Measurements from ENCODE around the gene PAQR7.

PAQR7 gene

DNA sequence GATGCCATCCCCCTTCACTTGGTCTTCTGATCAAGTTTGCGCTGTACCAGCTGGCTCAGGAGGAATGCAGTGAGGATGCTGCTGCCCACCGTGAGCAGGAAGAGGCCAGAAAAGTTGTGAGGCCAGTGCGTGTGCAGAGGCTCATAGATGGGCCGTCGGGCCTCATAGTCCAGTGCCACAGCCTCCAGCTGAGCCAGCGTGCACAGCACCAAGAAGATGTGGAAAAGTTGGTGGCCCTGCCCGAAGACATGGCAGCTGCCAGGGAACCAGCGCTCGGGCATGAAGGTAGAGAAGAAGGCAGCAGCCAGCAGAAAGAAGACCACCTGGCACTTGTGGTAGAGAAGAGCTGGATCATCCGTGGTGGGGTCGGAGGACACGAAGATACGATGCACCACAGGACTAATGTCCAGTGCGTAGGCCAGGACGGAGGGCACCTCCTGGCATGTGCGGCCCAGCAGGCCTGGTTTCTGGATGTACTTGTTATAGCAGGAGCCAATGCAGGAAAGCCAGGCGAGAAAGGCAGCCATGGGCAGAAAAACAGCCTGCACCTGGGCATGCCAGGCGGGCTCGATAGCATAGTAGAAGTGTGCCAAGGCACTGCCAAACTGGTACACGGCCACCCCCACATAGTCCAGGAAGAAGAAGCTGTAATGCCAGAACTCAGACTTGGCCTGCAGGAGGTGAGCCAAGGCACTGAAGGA is 12.6 kb downstream of the PAQR7 start:
- Mint-ChIP-seq H3K9me3 (no peaks in the 10 kb centered on the region), H3K27me3 (ENCODE audit: low read depth) (peaks cover 8% of the 10 kb centered on the region), H3K27ac (peak overlapping the region in 1 of 3 experiments; percentile 61), H3K36me3 (ENCODE audit: low read depth) (peaks cover 33% of the 10 kb centered on the region), H3K4me1 (peaks cover 40% of the 10 kb centered on the region), H3K4me3 (peak overlapping the region in 1 of 3 experiments; percentile 14)
- TF ChIP-seq, protein P1, sequence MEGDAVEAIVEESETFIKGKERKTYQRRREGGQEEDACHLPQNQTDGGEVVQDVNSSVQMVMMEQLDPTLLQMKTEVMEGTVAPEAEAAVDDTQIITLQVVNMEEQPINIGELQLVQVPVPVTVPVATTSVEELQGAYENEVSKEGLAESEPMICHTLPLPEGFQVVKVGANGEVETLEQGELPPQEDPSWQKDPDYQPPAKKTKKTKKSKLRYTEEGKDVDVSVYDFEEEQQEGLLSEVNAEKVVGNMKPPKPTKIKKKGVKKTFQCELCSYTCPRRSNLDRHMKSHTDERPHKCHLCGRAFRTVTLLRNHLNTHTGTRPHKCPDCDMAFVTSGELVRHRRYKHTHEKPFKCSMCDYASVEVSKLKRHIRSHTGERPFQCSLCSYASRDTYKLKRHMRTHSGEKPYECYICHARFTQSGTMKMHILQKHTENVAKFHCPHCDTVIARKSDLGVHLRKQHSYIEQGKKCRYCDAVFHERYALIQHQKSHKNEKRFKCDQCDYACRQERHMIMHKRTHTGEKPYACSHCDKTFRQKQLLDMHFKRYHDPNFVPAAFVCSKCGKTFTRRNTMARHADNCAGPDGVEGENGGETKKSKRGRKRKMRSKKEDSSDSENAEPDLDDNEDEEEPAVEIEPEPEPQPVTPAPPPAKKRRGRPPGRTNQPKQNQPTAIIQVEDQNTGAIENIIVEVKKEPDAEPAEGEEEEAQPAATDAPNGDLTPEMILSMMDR (IDR thresholded peaks at IDR 0.05; ENCODE audit: unreplicated experiment in 3 of 3): no peak

DNA sequence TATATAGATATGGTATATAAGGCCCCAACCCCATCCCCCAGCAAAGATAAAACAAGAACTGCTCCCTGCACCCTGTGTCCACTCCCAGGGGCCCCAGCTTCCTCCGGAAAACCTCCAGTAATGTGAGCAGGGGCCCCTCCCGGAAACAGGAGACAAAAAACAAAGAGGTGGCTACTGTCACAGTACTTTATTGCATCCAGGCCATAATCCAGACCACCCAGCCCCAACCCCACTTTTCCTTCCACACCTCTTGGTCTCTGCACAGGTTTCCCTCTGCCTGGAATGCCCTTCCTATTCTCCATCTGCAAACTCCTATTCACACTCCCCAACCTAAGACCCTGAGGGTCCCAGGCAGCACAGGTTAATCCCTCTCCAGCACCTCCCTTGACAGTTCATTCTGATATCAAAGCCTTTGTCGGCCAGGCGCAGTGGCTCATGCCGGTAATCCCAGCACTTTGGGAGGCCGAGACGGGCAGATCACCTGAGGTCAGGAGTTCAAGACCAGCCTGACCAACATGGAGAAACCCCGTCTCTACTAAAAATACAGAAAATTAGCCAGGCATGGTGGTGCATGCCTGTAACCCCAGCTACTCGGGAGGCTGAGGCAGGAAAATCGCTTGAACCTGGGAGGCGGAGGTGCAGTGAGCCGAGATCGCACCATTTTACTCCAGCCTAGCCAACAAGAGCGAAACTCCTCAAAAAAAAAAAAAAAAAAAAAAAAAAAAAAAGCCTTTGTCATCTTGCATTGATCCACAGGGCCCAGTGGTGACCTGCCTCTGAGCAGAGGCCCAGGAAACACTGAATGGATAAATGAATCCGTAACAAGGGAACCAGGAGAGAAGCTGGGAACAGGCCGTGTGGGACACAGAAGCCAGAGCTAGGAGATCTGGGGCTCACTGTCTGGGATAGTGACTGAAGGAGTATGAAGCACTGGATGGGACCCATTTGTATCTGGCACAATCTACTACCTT is 13.9 kb downstream of the PAQR7 start:
- H3K27ac Mint-ChIP-seq: peak overlapping the region; percentile 80 to 87 (median 82)
- no peaks in the 10 kb centered on the region for H3K9me3 Mint-ChIP-seq
- TF ChIP-seq, protein P1 (IDR thresholded peaks at IDR 0.05; ENCODE audit: unreplicated experiment in 3 of 3): no peak
- H3K27me3 Mint-ChIP-seq (ENCODE audit: low read depth): peaks cover 8% of the 10 kb centered on the region
- H3K36me3 Mint-ChIP-seq (ENCODE audit: low read depth): peaks cover 33% of the 10 kb centered on the region
- H3K4me1 Mint-ChIP-seq: peaks cover 31% of the 10 kb centered on the region
- H3K4me3 Mint-ChIP-seq: peak overlapping the region; percentile 62 to 75 (median 72)

DNA sequence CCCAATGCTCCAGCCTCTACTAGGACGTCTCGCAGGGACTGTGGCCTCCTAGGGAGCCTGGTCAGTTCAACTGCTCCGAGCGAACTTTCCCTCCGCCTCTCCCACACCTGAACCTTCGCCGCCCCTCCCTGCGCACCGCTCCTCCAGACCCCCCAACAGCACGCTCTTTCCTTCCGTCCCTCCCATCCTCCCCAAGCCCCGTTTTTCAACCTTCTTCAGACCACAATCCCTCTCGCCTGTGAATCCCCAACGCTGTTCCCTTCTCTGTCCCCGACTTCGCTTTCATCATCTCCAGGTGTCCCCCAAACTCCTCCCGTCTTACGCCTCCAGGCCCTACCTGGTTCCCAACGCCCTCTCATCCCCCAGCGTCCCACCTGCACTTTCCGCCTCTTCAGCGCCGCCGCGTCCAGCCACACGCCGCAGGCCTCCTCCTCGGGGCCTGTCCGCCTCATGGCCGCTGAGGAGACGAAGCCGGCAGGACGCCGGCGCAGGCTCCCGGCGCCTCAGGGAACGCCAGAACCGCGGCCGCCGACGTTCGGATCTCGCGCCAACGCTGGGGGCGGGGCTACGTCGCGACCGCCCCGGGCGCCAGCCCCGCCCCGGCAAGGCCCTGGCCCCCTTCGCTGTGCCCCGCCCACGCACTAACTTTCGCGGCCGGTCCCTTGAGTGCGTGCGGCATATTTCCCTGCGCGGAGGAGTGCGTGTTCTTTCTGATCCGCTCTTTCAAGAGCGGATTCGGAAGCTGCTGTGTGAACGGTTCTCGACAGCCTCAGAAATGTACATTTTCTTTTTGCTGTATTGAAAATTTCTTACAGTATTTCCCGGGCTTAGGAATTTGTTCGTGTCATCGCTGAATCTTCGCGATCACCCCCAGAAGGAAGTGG is 16.4 kb downstream of the PAQR7 start, which contains the start of gene AUNIP:
TSS of gene AUNIP (minus strand) at position 552 of the 884 bp plus-strand sequence. CDS start at position 452, 100 bp downstream.
- Mint-ChIP-seq H3K9me3 (no peaks in the 10 kb centered on the region), H3K36me3 (ENCODE audit: low read depth) (peaks cover 20% of the 10 kb centered on the region), H3K4me1 (peaks cover 36% of the 10 kb centered on the region), H3K27ac (peak within 1 kb of the TSS; percentile 95 to 96 (median 96)), H3K27me3 (ENCODE audit: low read depth) (peaks cover 8% of the 10 kb centered on the region), H3K4me3 (peak within 1 kb of the TSS; percentile 88 to 97 (median 95))
- TF ChIP-seq, protein P1 (IDR thresholded peaks at IDR 0.05; ENCODE audit: unreplicated experiment in 3 of 3): no peak

DNA sequence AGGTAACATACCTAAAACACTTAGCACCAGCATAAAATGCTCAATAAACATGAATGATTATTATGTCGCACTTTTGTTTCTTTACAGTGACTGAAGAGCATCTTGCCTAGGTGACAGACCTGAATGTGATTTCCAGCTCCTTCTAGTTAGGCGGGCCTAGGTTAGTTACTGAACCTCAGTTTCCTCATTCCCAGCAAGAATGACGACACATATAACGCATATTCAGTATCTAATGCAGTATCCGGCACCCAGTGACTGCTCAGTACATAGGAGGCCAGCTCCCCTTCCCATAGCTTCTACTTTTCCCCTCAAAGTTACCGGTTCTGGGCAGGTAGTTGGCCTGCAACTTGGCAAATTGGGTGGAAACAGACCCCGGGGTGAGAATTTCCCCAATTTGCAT is 17.0 kb downstream of the PAQR7 start:
- H3K4me3 Mint-ChIP-seq: peak overlapping the region; percentile 88 to 97 (median 95)
- peaks cover 16% of the 10 kb centered on the region for H3K36me3 Mint-ChIP-seq (ENCODE audit: low read depth)
- H3K4me1 Mint-ChIP-seq: peaks cover 36% of the 10 kb centered on the region
- no peaks in the 10 kb centered on the region for H3K9me3 Mint-ChIP-seq
- H3K27ac Mint-ChIP-seq: peak overlapping the region in 2 of 3 experiments; percentile 84 to 96
- H3K27me3 Mint-ChIP-seq (ENCODE audit: low read depth): peaks cover 8% of the 10 kb centered on the region
- TF ChIP-seq, protein P1 (IDR thresholded peaks at IDR 0.05; ENCODE audit: unreplicated experiment in 3 of 3): no peak

DNA sequence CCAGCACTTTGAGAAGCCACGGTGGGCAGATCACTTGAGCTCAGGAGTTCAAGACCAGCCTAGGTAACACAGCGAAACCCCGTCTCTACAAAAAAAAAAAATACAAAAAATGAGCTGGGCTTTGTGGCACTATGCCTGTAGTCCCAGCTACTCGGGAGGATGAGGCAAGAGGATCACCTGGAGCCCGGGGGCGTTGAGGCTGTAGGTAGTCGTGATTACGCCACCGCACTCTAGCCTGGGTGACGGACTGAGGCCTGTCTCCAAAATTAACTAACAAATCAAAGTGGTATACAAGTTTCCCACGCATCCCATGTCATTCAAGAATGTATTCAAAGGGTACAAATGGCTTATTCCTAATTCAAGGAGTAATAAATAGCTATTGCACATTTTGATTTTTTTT is 18.7 kb downstream of the PAQR7 start:
- H3K9me3 Mint-ChIP-seq: no peaks in the 10 kb centered on the region
- peaks cover 32% of the 10 kb centered on the region for H3K4me1 Mint-ChIP-seq
- H3K4me3 Mint-ChIP-seq: no peak overlapping the region
- no peak overlapping the region for H3K27ac Mint-ChIP-seq
- H3K27me3 Mint-ChIP-seq (ENCODE audit: low read depth): peaks cover 8% of the 10 kb centered on the region
- peaks cover 8% of the 10 kb centered on the region for H3K36me3 Mint-ChIP-seq (ENCODE audit: low read depth)
- TF ChIP-seq, protein P1 (IDR thresholded peaks at IDR 0.05; ENCODE audit: unreplicated experiment in 3 of 3): no peak

All from nephron (organoid).